Karpas-422 (cell line): ENCODE results near the gene RTN4IP1. TPM values are rescaled to one million over a fixed set of nuclear protein-coding genes. Genes with fewer than 3 reads are reported as not detected.
"Not testable (repeated sequence)": the region's sequence is repeated elsewhere in the genome, so short reads cannot be mapped to it uniquely, and the experiment has no call there.

Source experiments
- DNase-seq: peaks from one replicate; pipeline ENCODE4 v3.0.0-alpha.2; 2015
- H2AFZ ChIP-seq: fragments of 200-600 bp; sonication (generic); 2 replicates; pipeline ENCODE4 v1.6.1; 2014; ENCODE audit warnings: antibody characterized with exemption, low read length, mixed read lengths
- H3K27ac ChIP-seq: fragments of 200-600 bp; sonication (generic); 2 replicates; pipeline ENCODE4 v1.5.1; 2014; ENCODE audit warnings: mild to moderate bottlenecking, low read length, moderate library complexity
- H3K27me3 ChIP-seq: fragments of 200-600 bp; sonication (generic); 2 replicates; pipeline ENCODE4 v1.6.1; 2014; ENCODE audit warnings: low read length, mixed read lengths
- H3K36me3 ChIP-seq: fragments of 200-600 bp; sonication (generic); 2 replicates; pipeline ENCODE4 v1.6.1; 2014; ENCODE audit warnings: low read length, mixed read lengths; ENCODE audit not compliant: insufficient read depth
- H3K4me1 ChIP-seq: fragments of 200-600 bp; sonication (generic); 2 replicates; pipeline ENCODE4 v1.6.1; 2014; ENCODE audit warnings: mild to moderate bottlenecking, low read length, mixed read lengths
- H3K4me2 ChIP-seq: fragments of 200-600 bp; sonication (generic); 2 replicates; pipeline ENCODE4 v1.6.1; 2014; ENCODE audit warnings: low read length, low read depth, mild to moderate bottlenecking; ENCODE audit not compliant: poor library complexity, severe bottlenecking
- H3K4me3 ChIP-seq: fragments of 200-600 bp; sonication (generic); 2 replicates; pipeline ENCODE4 v1.5.1; 2014; ENCODE audit warnings: mild to moderate bottlenecking, antibody characterized with exemption, low read length, mixed read lengths
- H3K79me2 ChIP-seq: fragments of 200-600 bp; sonication (generic); 2 replicates; pipeline ENCODE4 v1.6.1; 2014; ENCODE audit warnings: mild to moderate bottlenecking, low read length, mixed read lengths
- H3K9ac ChIP-seq: fragments of 200-600 bp; sonication (generic); 2 replicates; pipeline ENCODE4 v1.6.0; 2014; ENCODE audit warnings: low read length
- H3K9me2 ChIP-seq: fragments of 200-600 bp; sonication (generic), shearing (Covaris generic); replicated peaks from 2 replicates; pipeline ENCODE4 v1.6.0; 2014; ENCODE audit warnings: mild to moderate bottlenecking, low read length, moderate library complexity; ENCODE audit not compliant: insufficient read depth
- H3K9me3 ChIP-seq: fragments of 300-700, 200-600 bp; sonication (generic); 2 replicates; pipeline ENCODE4 v1.6.1; 2014; ENCODE audit warnings: low read length, mixed read lengths
- H4K20me1 ChIP-seq: fragments of 200-600 bp; sonication (generic); 2 replicates; pipeline ENCODE4 v1.6.1; 2014; ENCODE audit warnings: mild to moderate bottlenecking, antibody characterized with exemption, low read length, low read depth; ENCODE audit not compliant: insufficient read depth
- total RNA-seq: library from RNA; depleted of rRNA; stranded (reverse); fragments of >200 nt; shearing (Covaris generic); gene quantifications from 2 replicates; pipeline ENCODE4 v1.2.3, GENCODE V29; 2014; ENCODE audit warnings: low replicate concordance

RTN4IP1 gene
- total RNA-seq, 1 experiment from 2014 or later = 14.3 TPM

DNA sequence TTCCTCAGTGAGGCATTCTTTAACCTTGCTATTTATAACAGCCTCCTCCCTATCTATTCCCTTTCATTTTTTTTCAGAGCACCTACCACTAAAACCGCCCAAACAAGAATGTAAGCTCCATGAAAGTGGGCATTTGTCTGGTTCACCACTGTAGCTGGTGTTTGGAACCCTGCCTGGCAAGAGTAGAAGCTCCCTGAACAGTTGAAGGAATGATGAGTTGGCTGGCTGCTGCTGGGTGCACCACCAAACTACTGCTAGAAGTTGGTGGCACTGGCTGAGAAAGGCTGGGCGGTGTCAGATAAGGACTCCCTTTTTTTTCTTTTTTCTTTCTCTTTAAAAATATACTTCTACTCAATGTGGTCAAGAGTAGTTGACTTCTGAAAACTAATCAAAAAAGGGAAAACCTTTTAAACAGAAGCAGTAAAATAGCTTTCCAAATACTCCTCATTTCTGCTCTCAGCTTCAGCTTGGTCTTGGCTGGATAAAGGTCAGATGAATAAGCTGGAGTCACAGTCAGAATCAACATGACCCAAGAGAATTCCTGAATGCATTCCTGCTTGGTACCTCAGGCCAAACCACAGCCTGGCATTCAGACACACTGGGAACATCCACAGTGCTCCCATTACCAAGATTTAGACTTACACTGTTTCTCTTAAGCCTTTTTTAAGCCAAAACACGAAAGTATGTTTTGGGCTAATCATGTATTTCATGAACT, 38.0 kb downstream of the RTN4IP1 start:
- peaks cover 17% of the 10 kb centered on the region; the same call in 1 of the 2 replicates for H3K36me3 ChIP-seq
- no peak overlapping the region for H2AFZ ChIP-seq
- no peak overlapping the region for H3K9ac ChIP-seq
- H3K4me3 ChIP-seq = no peak overlapping the region
- no peaks in the 10 kb centered on the region for H3K27me3 ChIP-seq
- no peaks in the 10 kb centered on the region for H3K4me1 ChIP-seq
- no peaks in the 10 kb centered on the region for H3K79me2 ChIP-seq
- H3K4me2 ChIP-seq = no peak overlapping the region
- H3K27ac ChIP-seq = no peak overlapping the region
- no peak for DNase-seq
- H4K20me1 ChIP-seq = no peaks in the 10 kb centered on the region
- H3K9me3 ChIP-seq = no peaks in the 10 kb centered on the region
- H3K9me2 ChIP-seq = no peaks in the 10 kb centered on the region

DNA sequence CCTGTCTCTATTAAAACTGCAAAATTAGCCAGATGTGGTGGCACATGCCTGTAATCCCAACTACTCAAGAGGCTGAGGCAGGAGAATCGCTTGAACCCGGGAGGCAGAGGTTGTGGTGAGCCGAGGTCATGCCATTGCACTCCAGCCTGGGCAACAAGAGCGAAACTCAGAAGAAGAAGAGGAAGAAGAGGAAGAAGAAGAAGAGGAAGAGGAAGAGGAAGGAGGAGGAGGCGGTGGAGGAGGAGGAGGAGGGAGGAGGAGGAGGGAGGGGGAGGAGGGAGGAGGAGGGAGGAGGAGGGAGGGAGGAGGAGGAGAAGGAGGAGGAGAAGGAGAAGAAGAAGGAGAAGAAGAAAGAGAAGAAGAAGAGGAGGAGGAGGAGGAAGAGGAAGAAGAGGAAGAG, 40.4 kb downstream of the RTN4IP1 start:
- H3K9me2 ChIP-seq, H3K27me3 ChIP-seq, H3K9ac ChIP-seq, H2AFZ ChIP-seq, H4K20me1 ChIP-seq, DNase-seq, H3K9me3 ChIP-seq, H3K4me3 ChIP-seq, H3K79me2 ChIP-seq, H3K4me2 ChIP-seq, H3K27ac ChIP-seq, H3K4me1 ChIP-seq: not testable (repeated sequence)
- H3K36me3 ChIP-seq = peaks cover 21% of the 10 kb centered on the region; the same call in 1 of the 2 replicates

DNA sequence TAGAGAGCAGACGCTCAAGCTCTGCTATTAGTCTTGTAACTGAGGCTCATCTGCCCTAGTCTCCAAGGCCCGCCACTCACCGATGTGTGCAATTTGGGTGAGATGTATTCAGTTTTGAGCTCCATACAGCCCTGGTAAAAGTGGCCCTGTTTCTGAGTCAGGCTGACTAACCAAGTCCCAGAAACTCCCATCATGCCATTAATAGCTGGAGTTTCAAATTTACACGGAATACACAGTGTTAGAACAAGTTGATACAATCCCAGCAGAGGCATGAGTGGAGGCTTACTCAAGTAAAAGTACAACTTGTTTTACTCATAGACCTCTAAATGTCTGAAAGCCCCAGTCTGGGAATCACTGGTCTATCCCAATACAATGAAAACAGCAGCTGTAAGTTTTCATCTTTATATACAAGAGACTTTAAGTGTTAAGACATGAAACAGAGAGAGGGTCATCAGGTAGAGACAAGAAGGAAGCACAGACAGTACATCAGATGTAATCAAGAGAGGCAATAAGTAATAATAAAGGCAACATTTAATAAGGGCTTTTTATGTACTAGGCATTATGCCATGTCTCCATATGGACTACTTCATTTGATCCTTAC, 42.4 kb downstream of the RTN4IP1 start:
- Histone ChIP-seq H3K9me2 (no peaks in the 10 kb centered on the region), H3K79me2 (no peaks in the 10 kb centered on the region), H3K27ac (no peak overlapping the region), H3K4me2 (no peak overlapping the region), H2AFZ (no peak overlapping the region), H3K4me3 (no peak overlapping the region), H3K4me1 (no peaks in the 10 kb centered on the region), H4K20me1 (no peaks in the 10 kb centered on the region), H3K36me3 (peaks cover 33% of the 10 kb centered on the region; the same call in 1 of the 2 replicates), H3K27me3 (no peaks in the 10 kb centered on the region), H3K9ac (no peak overlapping the region), H3K9me3 (no peaks in the 10 kb centered on the region)
- no peak for DNase-seq

DNA sequence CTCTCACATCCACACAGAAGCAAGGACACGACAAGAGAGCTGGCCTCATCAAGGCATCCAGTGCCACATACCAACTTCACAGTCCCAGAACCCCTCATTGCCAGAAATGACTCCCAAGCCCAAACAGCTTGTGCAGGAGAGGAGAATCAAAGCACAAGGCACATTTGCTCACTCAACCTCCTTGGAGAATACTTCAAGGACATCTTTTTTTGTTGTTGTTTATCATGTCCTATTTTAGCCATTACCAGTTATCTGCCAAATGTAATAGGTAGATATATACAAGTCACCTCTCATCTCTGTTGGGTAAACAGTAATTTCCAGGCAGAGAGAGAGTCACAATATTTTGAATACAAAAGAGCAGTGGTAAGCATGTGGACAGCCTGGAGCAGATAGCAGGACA, 47.8 kb downstream of the RTN4IP1 start:
- Histone ChIP-seq H3K4me3 (no peak overlapping the region), H4K20me1 (no peaks in the 10 kb centered on the region), H3K9ac (no peak overlapping the region), H3K79me2 (no peaks in the 10 kb centered on the region), H3K27ac (no peak overlapping the region), H3K4me2 (no peak overlapping the region), H3K36me3 (peaks cover 26% of the 10 kb centered on the region), H3K9me2 (no peaks in the 10 kb centered on the region), H3K9me3 (no peaks in the 10 kb centered on the region), H2AFZ (no peak overlapping the region), H3K27me3 (no peaks in the 10 kb centered on the region), H3K4me1 (no peaks in the 10 kb centered on the region)
- no peak for DNase-seq

DNA sequence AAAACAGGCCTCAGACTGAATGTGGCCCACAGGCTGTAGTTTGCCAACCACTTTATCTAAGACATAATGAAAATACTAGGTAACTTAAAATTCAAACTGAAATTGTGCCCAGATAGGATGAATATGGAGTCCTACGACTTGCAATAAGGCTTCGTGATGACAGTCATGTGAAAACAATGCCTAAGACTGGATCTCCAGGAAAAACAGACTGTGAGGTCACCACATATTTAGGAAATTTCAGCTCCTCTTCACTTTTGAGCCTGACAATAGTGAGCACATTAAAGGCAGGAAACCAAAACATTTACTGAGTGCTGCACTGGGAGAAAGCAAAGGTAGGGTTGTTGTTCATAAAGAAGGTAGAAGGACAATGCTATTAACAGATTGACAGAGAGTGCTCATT, 50.0 kb downstream of the RTN4IP1 start:
- Histone ChIP-seq H3K4me3 (no peak overlapping the region), H3K9me3 (no peaks in the 10 kb centered on the region)

DNA sequence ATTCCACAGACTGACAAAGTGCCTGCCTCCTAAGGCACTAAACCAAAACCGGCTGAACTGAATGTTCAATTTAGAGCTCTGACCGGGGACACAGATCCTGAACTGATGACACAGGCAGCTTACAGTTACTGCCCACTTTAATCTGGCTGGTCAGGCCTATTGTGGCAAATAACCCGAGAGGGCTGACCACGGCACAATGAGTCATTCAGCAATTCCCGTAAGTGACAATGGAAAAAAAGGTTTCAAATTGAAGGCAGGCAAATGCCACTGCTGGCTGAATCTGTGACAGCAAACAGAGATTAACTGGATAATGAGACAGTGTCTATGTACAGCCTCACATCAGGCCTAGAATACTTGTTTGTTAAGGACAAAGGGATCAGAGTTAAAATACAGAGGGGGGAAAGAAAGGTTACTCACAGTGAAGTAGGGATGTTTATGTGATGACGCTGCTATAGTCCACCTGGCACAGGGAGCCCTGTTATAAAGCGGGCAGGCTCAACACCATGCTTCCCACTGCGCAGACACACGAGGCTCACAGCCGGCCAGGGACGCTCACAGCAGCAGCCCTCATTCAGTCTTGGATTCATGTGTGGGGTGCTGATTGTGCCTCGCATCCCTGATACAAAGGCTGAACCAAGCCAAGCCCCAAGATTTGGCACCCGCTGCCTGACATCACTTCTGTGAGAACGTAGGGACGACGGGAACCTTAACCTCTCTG, 54.4 kb downstream of the RTN4IP1 start:
- Histone ChIP-seq H3K9me3 (no peaks in the 10 kb centered on the region), H3K79me2 (no peaks in the 10 kb centered on the region), H3K9ac (no peak overlapping the region), H3K4me3 (no peak overlapping the region), H4K20me1 (no peaks in the 10 kb centered on the region), H3K27ac (no peak overlapping the region), H3K9me2 (no peaks in the 10 kb centered on the region), H3K4me2 (no peak overlapping the region), H3K4me1 (no peaks in the 10 kb centered on the region), H3K27me3 (no peaks in the 10 kb centered on the region), H3K36me3 (peaks cover 7% of the 10 kb centered on the region; the same call in 1 of the 2 replicates), H2AFZ (no peak overlapping the region)
- DNase-seq = no peak

More for the DNA sequence above, 50.0 kb downstream of the RTN4IP1 start:
- Histone ChIP-seq H3K27ac (no peak overlapping the region), H2AFZ (no peak overlapping the region), H3K27me3 (no peaks in the 10 kb centered on the region), H4K20me1 (no peaks in the 10 kb centered on the region), H3K4me2 (no peak overlapping the region), H3K79me2 (no peaks in the 10 kb centered on the region), H3K9ac (no peak overlapping the region), H3K9me2 (no peaks in the 10 kb centered on the region), H3K4me1 (no peaks in the 10 kb centered on the region), H3K36me3 (peaks cover 22% of the 10 kb centered on the region)
- no peak for DNase-seq

DNA sequence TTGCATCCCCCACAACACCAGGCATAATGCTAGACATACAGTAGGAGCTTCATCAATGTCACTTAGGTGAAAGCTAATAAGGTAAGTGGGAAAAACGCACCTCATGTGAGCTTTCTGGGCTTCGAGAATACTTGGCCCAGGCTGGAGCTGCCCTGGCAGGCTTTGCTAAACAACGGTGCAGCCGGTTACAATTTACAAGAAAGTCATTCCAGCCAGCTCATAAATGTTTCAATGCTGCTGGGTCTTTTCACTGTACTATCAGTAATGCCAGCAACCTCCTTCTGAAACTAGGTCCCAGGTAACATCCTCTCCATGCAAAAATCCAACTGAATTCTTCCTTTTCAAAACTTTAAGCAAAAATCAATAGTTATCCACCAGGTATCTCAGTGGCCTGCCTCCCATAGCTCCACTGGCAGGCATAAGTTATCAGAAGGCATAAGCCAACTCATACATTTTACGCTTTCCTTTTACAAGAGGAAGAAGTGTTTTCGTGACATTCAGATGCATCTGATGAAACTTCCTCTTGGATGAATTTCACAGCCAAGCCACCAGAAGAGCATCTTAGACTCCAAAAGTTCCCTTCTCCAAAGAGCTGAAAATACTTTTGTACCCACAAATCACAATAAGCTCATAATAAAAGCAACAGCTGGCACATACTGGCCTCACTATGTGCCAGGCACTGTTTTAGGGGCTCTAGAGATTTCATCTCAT, 56.3 kb downstream of the RTN4IP1 start:
- H3K4me3 ChIP-seq = no peak overlapping the region
- no peaks in the 10 kb centered on the region for H3K79me2 ChIP-seq
- no peaks in the 10 kb centered on the region for H3K9me2 ChIP-seq
- H2AFZ ChIP-seq = no peak overlapping the region
- no peaks in the 10 kb centered on the region for H3K4me1 ChIP-seq
- DNase-seq = no peak
- H3K27me3 ChIP-seq = no peaks in the 10 kb centered on the region
- H3K9me3 ChIP-seq = no peaks in the 10 kb centered on the region
- H3K27ac ChIP-seq = no peak overlapping the region
- H3K36me3 ChIP-seq = peaks cover 23% of the 10 kb centered on the region; the same call in 1 of the 2 replicates
- no peaks in the 10 kb centered on the region for H4K20me1 ChIP-seq
- H3K4me2 ChIP-seq = no peak overlapping the region
- no peak overlapping the region for H3K9ac ChIP-seq

DNA sequence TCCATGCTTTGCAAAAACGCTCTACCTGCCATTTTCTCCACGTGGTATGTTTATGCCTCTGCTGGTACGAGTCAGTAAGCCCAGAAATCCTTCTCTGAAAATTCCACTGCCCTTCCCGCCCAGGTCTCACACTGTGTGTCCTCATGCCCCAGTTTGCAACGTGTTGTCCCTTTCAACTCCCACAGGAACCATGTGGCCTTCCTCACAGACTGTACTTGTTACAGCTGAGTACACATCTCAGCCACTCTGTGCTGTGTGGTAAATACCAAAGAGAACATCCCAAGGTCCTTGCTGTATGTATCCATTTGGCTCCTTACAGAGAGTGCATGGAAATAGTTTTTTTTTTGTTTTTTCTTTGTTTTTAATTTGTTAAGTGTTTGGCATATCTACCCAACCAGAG, 56.9 kb downstream of the RTN4IP1 start:
- Histone ChIP-seq H3K4me2 (no peak overlapping the region), H3K9me2 (no peaks in the 10 kb centered on the region), H3K27ac (no peak overlapping the region), H2AFZ (no peak overlapping the region), H3K36me3 (peaks cover 29% of the 10 kb centered on the region; the same call in 1 of the 2 replicates), H3K27me3 (no peaks in the 10 kb centered on the region), H4K20me1 (no peaks in the 10 kb centered on the region), H3K79me2 (no peaks in the 10 kb centered on the region), H3K4me3 (no peak overlapping the region), H3K4me1 (no peaks in the 10 kb centered on the region), H3K9me3 (no peaks in the 10 kb centered on the region), H3K9ac (no peak overlapping the region)
- DNase-seq = no peak
